Measurements from ENCODE around the gene ZNF180.

ZNF180 gene

GRCh38 chr19:44525721-44526430, 25.6 kb upstream of the ZNF180 start:
- H3K9ac ChIP-seq, result no peak overlapping the region
- H3K27ac ChIP-seq, result no peak overlapping the region
- no peak for TF ChIP-seq CTCF (conservative IDR thresholded peaks at IDR 0.05; ENCODE audit: low read depth, low read length)
- no peak overlapping the region; the same call in 1 of the 2 replicates for H2AFZ ChIP-seq (ENCODE audit: low read depth)
- H3K79me2 ChIP-seq (ENCODE audit: insufficient read depth, low read depth), result no peaks in the 10 kb centered on the region
- no peaks in the 10 kb centered on the region for H3K36me3 ChIP-seq (ENCODE audit: insufficient read depth)
- H3K27me3 ChIP-seq (ENCODE audit: insufficient read depth, low read depth), result no peaks in the 10 kb centered on the region
- H4K20me1 ChIP-seq (ENCODE audit: insufficient read depth), result no peaks in the 10 kb centered on the region
- no peaks in the 10 kb centered on the region for H3K4me1 ChIP-seq (ENCODE audit: low read depth, poor library complexity, severe bottlenecking)
- H3K4me2 ChIP-seq, result no peak overlapping the region
- no peak overlapping the region for H3K4me3 ChIP-seq (IDR thresholded peaks at IDR 0.05; ENCODE audit: insufficient read depth, low read depth, low read length)

GRCh38 chr19:44521370-44521769, 21.0 kb upstream of the ZNF180 start:
- no peak overlapping the region for H3K9ac ChIP-seq
- TF ChIP-seq CTCF (conservative IDR thresholded peaks at IDR 0.05; ENCODE audit: low read depth, low read length), result no peak
- H2AFZ ChIP-seq (ENCODE audit: low read depth), result no peak overlapping the region
- H3K4me3 ChIP-seq (IDR thresholded peaks at IDR 0.05; ENCODE audit: insufficient read depth, low read depth, low read length), result no peak overlapping the region
- no peaks in the 10 kb centered on the region for H3K79me2 ChIP-seq (ENCODE audit: insufficient read depth, low read depth)
- H3K27ac ChIP-seq, result no peak overlapping the region
- no peaks in the 10 kb centered on the region for H4K20me1 ChIP-seq (ENCODE audit: insufficient read depth)
- no peaks in the 10 kb centered on the region for H3K36me3 ChIP-seq (ENCODE audit: insufficient read depth)
- H3K4me2 ChIP-seq, result no peak overlapping the region
- H3K27me3 ChIP-seq (ENCODE audit: insufficient read depth, low read depth), result no peaks in the 10 kb centered on the region
- no peaks in the 10 kb centered on the region for H3K4me1 ChIP-seq (ENCODE audit: low read depth, poor library complexity, severe bottlenecking)

- H3K27ac ChIP-seq, result no peak overlapping the region
Observed at GRCh38 chr19:44517146-44517545, 16.8 kb upstream of the ZNF180 start.

GRCh38 chr19:44515907-44516306, 15.6 kb upstream of the ZNF180 start:
- Histone ChIP-seq H3K36me3 (ENCODE audit: insufficient read depth) (no peaks in the 10 kb centered on the region), H3K4me3 (IDR thresholded peaks at IDR 0.05; ENCODE audit: insufficient read depth, low read depth, low read length) (no peak overlapping the region), H3K4me2 (no peak overlapping the region), H2AFZ (ENCODE audit: low read depth) (no peak overlapping the region), H3K27me3 (ENCODE audit: insufficient read depth, low read depth) (no peaks in the 10 kb centered on the region), H3K27ac (no peak overlapping the region), H3K4me1 (ENCODE audit: low read depth, poor library complexity, severe bottlenecking) (no peaks in the 10 kb centered on the region), H4K20me1 (ENCODE audit: insufficient read depth) (no peaks in the 10 kb centered on the region), H3K9ac (no peak overlapping the region), H3K79me2 (ENCODE audit: insufficient read depth, low read depth) (no peaks in the 10 kb centered on the region)
- no peak for TF ChIP-seq CTCF (conservative IDR thresholded peaks at IDR 0.05; ENCODE audit: low read depth, low read length)

More at GRCh38 chr19:44517146-44517545, 16.8 kb upstream of the ZNF180 start:
- no peak for TF ChIP-seq CTCF (conservative IDR thresholded peaks at IDR 0.05; ENCODE audit: low read depth, low read length)
- Histone ChIP-seq H3K79me2 (ENCODE audit: insufficient read depth, low read depth) (no peaks in the 10 kb centered on the region), H3K4me2 (no peak overlapping the region), H3K36me3 (ENCODE audit: insufficient read depth) (no peaks in the 10 kb centered on the region), H2AFZ (ENCODE audit: low read depth) (no peak overlapping the region), H3K4me3 (IDR thresholded peaks at IDR 0.05; ENCODE audit: insufficient read depth, low read depth, low read length) (no peak overlapping the region), H3K27me3 (ENCODE audit: insufficient read depth, low read depth) (no peaks in the 10 kb centered on the region), H3K9ac (no peak overlapping the region), H3K4me1 (ENCODE audit: low read depth, poor library complexity, severe bottlenecking) (no peaks in the 10 kb centered on the region), H4K20me1 (ENCODE audit: insufficient read depth) (no peaks in the 10 kb centered on the region)
